ENCODE results near the gene RPP25. TPM values are rescaled to one million over a fixed set of nuclear protein-coding genes. Genes with fewer than 3 reads are reported as not detected.
A peak's percentile ranks its signal among the peaks of the same experiment; 100 is the strongest.

The RPP25 gene
- total RNA-seq, 1 experiment from 2014 or later: 19.0 TPM

DNA sequence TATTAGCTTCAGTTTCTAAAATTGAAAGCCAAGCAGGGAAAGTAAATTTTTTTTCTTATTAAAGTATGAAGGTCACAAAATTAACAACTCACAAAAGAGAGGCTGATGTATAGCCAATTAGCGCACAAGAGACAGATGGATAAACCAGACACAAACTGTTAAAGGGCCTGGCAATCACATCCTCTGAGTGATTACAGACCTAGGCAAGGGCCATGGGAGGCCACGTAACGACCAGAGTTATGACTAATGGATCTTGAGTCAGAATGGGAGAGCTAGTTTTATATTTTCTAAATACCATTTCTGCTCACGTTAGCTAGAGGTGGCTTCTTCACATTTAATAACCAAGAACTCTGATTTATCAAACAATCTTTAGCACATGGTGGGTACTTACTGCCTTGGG is 21.0 kb upstream of the RPP25 start:
- no peak for DNase-seq
- Histone ChIP-seq H3K4me3 (no peak overlapping the region), H3K9me3 (no peaks in the 10 kb centered on the region), H3K36me3 (no peaks in the 10 kb centered on the region), H3K27me3 (peaks cover 2% of the 10 kb centered on the region)

DNA sequence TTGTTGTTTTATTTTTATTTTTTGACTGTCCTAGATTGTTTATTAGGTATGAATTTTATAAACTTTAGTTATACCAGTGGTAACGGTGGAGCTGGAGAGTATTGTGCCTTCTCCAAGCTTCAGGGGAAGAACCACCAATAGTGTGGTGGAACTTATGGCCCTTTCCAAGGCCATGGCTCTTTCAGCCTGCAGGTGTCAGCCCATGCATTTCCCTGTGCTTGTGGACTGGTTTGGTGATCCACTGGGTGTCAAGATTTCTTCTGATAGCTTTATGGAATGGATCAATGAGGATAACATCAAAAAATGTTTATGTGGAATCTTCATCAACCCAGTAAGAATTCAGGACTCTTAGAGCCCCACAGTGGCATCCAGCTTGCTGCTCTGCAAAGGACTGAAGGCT is 19.6 kb upstream of the RPP25 start:
- Histone ChIP-seq H3K4me3 (no peak overlapping the region), H3K9me3 (no peaks in the 10 kb centered on the region), H3K36me3 (no peaks in the 10 kb centered on the region), H3K27me3 (peaks cover 2% of the 10 kb centered on the region)
- DNase-seq: no peak

DNA sequence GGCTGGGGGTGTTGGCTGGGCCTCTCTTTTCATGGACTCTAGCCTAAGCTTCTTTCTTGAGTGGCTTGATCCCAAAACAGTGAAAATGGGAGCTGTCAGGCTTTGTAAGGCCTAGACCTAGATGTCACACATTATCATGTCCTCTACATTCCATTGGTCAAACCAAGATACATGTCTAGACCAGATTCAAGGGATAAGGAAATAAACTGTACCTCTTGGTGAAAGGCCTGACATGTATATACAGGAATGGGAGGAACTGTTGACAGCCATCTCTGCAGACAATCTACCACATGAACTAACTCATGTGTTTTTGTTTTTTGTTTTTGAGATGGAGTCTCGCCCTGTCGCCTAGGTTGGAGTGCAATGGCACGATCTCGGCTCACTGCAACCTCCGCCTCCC is 11.1 kb upstream of the RPP25 start:
- no peaks in the 10 kb centered on the region for H3K36me3 ChIP-seq
- DNase-seq: no peak
- H3K4me3 ChIP-seq: no peak overlapping the region
- no peaks in the 10 kb centered on the region for H3K9me3 ChIP-seq
- H3K27me3 ChIP-seq: no peaks in the 10 kb centered on the region

DNA sequence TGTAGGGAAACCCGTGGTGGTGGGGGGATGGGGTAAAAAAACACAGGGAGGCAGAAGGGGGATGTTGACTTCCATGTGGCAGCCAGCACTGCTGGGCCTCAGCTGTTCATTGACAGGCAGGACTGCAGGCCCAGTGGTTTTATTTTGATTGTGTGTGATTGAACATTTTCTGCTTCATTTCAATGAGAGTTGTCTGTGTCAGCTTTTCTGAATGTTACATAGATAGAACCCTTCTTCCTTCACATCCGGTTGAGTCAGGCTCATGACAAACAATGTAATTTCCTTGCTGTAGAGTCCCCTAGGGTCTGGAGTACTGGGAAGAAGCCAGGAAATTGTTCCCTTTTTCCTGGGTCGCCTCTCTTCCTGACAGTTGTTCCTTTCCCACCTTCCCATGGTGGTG is 8.2 kb upstream of the RPP25 start:
- no peak for DNase-seq
- H3K27me3 ChIP-seq: no peaks in the 10 kb centered on the region
- H3K9me3 ChIP-seq: no peaks in the 10 kb centered on the region
- no peak overlapping the region for H3K4me3 ChIP-seq
- H3K36me3 ChIP-seq: no peaks in the 10 kb centered on the region

DNA sequence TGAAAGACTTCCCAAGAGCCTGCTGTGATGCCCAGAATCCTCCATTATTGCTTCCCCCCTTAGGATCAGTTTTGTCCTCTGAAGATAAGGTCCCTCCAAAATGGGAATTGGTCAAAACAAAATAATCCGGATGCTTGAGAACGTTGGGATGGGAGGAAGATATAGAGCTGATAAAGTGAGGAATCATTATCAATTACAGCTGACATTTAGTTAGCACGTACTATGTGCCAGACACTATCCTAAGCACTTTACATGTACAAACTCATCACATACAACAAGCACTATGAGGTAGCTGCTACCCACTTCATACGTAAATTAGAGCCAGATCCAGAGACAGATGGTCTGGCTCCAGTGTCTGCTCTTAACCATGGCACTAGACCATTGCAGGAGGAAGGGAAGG is 6.6 kb upstream of the RPP25 start:
- Histone ChIP-seq H3K27me3 (no peaks in the 10 kb centered on the region), H3K4me3 (no peak overlapping the region), H3K9me3 (no peaks in the 10 kb centered on the region), H3K36me3 (no peaks in the 10 kb centered on the region)
- no peak for DNase-seq

DNA sequence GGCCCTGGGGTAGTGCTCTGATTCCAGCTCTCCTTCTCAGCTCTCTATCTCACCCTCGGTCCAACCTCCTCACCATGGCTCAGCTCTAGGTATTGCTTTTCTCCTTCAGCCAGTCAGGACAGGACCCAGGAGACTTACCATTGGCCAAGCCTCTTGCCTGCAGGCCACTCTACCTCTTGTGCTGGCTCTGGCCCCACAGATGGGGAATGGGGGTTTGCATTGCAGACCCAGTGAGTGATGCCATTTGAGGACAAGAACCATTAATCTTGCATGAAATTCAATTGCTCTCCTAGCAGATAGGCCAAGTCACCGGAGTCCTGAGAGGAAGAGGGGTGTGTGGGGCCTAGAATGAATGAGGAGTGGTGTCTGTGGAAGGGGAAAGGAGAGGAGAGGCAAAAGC is 6.1 kb upstream of the RPP25 start:
- DNase-seq: no peak
- no peaks in the 10 kb centered on the region for H3K9me3 ChIP-seq
- no peak overlapping the region for H3K4me3 ChIP-seq
- no peaks in the 10 kb centered on the region for H3K27me3 ChIP-seq
- no peaks in the 10 kb centered on the region for H3K36me3 ChIP-seq

DNA sequence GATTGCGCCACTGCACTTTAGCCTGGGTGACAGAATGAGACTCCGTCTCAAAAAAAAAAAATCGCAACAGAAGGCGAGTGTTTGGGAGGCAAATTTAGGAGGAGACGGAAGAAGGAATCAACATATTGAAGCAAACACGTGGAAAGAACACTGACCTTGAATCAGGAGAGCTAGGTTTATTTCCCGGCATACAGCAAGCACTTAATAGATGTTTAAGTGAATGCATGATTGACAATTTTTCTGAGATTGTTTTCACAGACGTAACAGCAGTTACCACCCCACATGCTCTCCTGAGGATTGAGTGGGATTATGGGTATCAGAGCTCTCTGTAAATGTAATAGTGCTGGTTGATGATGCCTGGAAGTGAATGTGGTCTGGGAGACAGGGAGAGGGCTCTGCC is 5.6 kb upstream of the RPP25 start:
- no peak for DNase-seq
- no peak overlapping the region for H3K4me3 ChIP-seq
- no peaks in the 10 kb centered on the region for H3K36me3 ChIP-seq
- no peaks in the 10 kb centered on the region for H3K27me3 ChIP-seq
- no peaks in the 10 kb centered on the region for H3K9me3 ChIP-seq

DNA sequence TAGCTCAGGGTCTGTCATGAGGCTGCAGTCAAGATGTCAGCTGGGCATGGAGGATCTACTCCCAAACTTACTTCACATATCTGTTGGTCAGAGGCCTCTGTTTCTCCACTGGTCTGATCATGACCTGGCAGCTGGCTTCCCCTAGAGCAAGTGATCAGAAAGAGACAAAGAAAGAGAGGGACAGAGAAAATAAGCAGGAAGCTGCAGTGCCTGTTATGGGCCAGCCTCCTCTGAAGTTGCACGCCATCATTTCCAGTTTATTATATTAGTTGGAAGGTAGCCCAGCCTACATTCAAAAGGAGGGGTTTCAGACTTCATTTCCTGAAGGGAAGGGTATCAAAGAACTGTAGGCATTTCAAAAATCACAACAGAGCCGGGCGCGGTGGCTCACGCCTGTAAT is 5.0 kb upstream of the RPP25 start:
- no peaks in the 10 kb centered on the region for H3K9me3 ChIP-seq
- H3K4me3 ChIP-seq: no peak overlapping the region
- no peak for DNase-seq
- H3K36me3 ChIP-seq: no peaks in the 10 kb centered on the region
- H3K27me3 ChIP-seq: no peaks in the 10 kb centered on the region

DNA sequence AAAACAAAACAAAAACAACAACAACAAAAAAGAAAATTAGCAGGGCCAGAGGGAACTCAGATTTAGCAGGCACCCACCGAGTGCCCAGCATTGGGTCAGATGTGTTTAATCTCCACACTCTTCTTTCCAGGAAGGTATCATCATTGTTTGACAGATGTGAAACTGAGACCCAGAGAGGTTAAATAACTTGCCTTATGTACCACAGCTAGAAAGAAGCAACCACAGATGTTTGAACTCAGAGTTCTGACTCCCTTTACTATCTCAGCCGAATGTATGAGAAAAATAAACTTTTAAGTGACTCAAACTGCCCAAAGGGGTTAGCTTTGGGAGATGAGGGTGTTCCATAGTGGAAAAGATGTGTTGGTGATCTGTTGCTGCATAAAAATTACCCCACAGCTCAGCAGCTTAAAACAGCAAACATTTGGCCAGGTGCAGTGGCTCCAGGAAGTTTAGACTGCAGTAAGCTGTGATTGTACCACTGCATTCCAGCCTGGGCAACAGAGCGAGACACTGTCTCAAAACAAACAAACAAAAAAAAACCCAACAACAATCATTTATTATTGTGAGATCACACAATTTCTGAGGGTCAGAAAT is 4.5 kb upstream of the RPP25 start:
- peak; percentile 18 for DNase-seq

DNA sequence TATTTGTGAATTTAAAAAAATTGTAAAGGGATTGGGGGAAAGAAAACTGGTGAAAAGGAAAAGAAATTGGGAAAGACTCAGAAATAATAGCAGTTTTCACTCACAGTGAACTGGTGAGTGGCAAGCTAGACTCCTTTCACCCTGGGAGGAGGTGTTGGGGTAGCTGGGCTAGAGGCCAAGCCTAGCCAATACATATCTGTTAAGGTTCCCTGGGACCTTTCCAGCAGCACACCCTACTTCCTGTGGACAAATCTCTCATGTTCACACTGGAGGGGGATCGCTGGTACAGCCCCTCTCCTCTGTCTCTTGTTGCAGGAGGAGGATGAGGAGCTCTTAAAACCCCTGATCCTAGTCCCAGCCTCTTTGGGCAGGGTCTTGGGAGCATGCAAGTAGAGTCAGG is 3.7 kb upstream of the RPP25 start:
- no peak overlapping the region for H3K4me3 ChIP-seq
- no peaks in the 10 kb centered on the region for H3K36me3 ChIP-seq
- no peaks in the 10 kb centered on the region for H3K27me3 ChIP-seq
- no peak for DNase-seq
- no peaks in the 10 kb centered on the region for H3K9me3 ChIP-seq

More for the DNA sequence above, 4.5 kb upstream of the RPP25 start:
- Histone ChIP-seq H3K36me3 (no peaks in the 10 kb centered on the region), H3K4me3 (no peak overlapping the region), H3K9me3 (no peaks in the 10 kb centered on the region), H3K27me3 (no peaks in the 10 kb centered on the region)

DNA sequence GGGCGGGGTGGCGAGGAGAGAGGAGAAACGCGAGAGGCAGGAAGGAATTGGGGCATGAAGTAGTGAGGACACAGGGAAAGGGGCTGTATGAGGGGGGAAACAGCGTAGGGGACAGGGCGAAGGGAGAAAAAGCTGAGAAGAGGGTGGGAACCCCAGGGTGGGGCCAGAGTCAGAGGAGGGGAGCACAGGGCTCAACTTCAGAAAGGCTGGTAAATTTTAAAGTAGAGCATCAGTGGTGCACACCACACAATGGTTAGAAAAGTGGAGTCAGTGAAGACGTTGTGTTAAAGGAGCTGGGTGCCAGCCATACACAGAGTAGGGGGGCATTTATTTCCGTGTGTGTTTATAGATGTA is 3.0 kb upstream of the RPP25 start:
- Histone ChIP-seq H3K27me3 (no peaks in the 10 kb centered on the region), H3K9me3 (no peaks in the 10 kb centered on the region), H3K36me3 (no peaks in the 10 kb centered on the region), H3K4me3 (no peak overlapping the region)
- no peak for DNase-seq

DNA sequence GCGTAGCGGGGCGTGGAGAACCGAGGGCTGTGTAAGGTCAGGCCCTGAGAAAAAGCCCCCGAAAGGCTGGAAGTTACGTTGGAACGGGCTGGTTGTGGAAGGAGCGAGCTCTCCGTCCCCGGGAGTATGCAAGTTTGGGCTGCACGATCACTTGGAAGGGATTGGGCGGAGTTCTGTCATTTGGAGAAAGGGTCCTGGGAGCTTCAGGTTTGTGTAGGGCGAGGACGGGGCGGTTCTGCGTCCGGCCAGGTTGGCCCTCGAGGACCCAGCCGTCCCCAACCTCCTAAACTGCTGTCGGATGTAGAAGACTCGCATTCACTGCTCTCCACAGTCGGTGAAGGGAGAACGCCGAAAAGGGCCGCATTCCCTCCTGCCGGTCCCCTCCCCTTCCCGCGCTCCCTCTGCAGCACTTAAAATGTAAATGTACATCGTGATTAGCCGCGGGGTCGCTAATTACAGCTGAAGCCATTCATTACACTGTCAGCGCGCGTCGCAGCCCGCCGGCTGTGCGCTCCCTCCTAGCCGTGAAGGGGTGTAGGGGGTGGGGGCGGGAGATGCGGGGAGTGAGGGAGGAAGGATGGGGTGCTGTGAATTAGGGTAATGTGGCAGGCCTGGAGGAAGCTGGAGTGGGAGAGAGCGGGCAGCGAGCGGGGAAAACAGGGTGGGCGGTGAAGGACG is 2.5 kb upstream of the RPP25 start:
- H3K9me3 ChIP-seq: no peaks in the 10 kb centered on the region
- no peaks in the 10 kb centered on the region for H3K27me3 ChIP-seq
- no peak for DNase-seq
- H3K36me3 ChIP-seq: no peaks in the 10 kb centered on the region
- H3K4me3 ChIP-seq: no peak overlapping the region

DNA sequence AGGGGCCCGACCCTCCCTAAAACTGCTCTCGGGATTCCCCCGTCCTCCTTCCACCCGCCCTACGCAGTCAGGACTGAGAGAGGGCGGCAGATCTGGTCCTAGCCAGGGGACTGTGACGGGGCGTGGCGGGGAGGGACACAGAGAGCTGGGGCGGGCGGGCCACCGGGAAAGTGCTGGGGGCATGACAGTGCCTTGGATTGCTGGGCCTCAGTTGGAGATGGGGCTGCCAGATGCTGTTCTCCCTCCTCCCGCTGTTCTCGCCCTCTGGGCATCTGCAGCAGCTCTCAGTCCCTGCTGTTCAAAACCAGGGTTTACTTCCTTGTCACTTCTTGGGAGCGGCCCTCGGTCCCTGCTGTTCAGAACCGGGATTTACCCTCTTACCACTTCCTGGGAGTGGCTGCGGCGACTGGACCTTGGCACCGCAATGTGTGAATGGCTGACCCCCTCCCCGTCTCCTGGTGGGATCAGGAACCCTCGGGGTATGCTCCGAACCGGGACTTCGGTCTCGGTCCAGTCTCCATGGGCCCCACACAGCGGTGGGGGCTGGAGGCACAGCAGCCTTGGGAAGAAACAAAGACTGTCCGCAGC is 1.8 kb upstream of the RPP25 start:
- H3K27me3 ChIP-seq: no peaks in the 10 kb centered on the region
- H3K9me3 ChIP-seq: no peaks in the 10 kb centered on the region
- no peaks in the 10 kb centered on the region; the same call in 1 of the 2 replicates for H3K36me3 ChIP-seq
- no peak for DNase-seq
- H3K4me3 ChIP-seq: no peak overlapping the region

DNA sequence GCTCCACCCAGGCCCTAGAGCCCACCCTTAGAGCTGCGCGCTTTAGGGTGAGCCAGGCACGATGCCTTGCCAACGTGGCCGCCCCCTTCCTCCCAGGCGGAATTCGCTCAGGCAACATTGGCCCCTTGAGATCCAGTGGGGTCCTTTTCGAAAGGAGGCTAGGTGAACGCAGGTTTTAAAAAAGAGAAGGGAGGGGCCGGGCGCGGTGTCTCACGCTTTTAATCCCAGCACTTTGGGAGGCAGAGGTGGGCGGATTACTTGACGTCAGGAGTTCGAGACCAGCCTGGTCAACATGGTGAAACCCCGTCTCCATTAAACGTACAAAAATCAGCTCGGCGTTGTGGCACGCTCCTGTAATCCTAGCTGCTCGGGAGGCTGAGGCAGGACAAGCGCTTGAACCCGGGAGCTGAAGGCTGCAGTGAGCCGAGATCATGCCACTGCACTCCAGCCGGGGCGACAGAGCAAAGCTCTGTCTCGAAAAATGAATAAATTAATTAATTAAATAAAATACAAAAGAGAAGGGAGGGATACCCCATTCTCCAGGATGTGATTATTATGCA is 984 bp upstream of the RPP25 start:
- Histone ChIP-seq H3K27me3 (no peaks in the 10 kb centered on the region), H3K9me3 (no peaks in the 10 kb centered on the region), H3K4me3 (peak overlapping the region; percentile 53), H3K36me3 (no peaks in the 10 kb centered on the region; the same call in 1 of the 2 replicates)
- no peak for DNase-seq

DNA sequence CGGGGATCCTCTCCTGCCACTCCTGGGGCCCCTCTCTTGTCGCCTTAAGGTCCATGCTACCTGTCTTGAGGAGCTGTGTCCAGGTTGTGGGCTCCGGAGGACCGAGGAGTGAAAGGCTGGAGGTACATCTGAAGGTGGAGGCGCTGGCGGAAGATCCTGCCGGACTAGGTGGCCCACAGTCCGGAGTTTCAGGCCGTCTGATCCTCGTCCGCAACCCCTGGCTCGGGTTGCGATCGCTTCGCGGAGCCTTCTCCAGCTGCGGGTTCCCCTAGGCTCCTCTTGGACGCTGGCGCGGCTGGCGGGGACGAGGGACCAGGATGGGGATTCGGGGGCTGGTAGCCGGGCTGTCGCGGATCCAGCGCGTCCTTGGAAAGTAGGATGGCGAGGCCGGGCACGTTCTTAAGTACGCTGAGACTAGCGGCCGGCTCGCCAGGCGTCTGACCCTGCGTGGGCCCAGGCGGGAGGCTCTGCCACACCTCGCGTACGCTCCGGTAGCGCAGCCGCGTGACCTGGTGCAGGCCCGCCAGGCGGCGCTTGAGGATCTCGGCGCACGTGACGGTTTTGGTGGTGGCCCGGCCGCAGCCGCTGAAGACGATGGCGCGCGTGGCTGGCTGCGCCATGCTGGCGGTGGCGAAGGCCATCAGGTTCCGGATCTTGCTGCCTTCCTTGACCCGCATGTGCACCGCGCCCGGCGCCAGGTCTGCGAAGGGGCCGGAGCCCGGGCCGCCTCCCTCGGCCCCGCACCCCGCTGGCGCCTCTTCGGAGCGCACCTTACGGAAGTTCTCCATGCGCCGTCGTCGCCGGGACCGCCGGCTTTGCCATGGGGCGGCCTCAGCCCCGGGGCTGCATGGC is 550 bp downstream of the RPP25 start:
- peak overlapping the region; percentile 53 for H3K4me3 ChIP-seq
- peak; percentile 81 for DNase-seq
- no peaks in the 10 kb centered on the region; the same call in 1 of the 2 replicates for H3K36me3 ChIP-seq
- no peaks in the 10 kb centered on the region for H3K27me3 ChIP-seq
- H3K9me3 ChIP-seq: no peaks in the 10 kb centered on the region

DNA sequence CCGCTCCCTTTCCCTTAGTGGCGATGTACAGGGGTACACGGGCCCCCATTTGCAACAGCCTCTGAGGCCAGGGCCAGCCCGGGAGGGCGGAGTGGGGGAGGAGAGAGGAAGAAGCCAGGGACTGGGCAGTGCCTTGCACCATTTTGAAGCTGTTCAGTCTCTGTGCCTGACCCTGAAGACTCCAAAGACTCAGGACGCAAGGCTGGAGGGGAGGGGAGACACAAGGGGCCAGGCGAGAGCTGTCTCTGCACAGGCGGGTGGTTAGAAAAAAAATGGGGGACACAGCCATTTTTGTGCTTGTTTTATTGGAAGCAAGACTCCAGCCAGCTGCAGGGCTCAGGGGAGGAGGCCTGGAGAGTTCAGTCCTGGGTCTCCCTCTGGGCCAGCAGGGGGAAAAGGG is 1.6 kb downstream of the RPP25 start:
- no peak for DNase-seq
- Histone ChIP-seq H3K36me3 (no peaks in the 10 kb centered on the region; the same call in 1 of the 2 replicates), H3K9me3 (no peaks in the 10 kb centered on the region), H3K27me3 (no peaks in the 10 kb centered on the region), H3K4me3 (peak overlapping the region; percentile 53)

DNA sequence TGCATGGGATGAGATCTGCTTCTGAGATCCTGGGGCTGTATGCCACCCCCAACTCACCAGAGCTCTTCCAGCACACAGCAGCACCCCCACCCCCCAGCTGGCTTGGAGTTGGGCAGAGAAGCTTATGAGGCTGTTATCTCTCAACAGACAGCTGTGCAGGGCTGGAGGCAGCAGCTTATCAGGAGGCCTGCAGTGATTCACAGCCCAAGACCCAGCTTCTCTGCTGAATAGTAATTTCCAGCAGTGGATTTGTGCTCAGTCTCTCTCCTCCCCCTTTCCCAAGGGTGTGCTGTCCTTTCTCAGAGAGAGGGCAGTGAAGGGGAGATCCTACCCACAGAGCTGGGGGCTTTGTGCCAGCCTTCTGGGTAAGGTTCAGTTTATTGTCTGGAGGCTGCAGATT is 2.1 kb downstream of the RPP25 start:
- Histone ChIP-seq H3K36me3 (no peaks in the 10 kb centered on the region; the same call in 1 of the 2 replicates), H3K27me3 (no peaks in the 10 kb centered on the region), H3K4me3 (peak overlapping the region; percentile 53; the same call in 1 of the 2 replicates), H3K9me3 (no peaks in the 10 kb centered on the region)
- peak; percentile 45 for DNase-seq
